HG03095 (cell line): ENCODE measurements around the gene OSBPL9.
"Not testable (repeated sequence)": the region's sequence is repeated elsewhere in the genome, so short reads cannot be mapped to it uniquely, and the experiment has no call there.

ENCODE experiments used
- ATAC-seq: cut with Tn5 transposase; IDR thresholded peaks from one replicate; pipeline ENCODE4 v1.9.1; 2021; ENCODE audit warnings: moderate library complexity; ENCODE audit not compliant: unreplicated experiment

The OSBPL9 gene

GRCh38 chr1:51605961-51606723 is 10.8 kb upstream of the OSBPL9 start:
- ATAC-seq: no peak

- no peak for ATAC-seq
These were observed 9.2 kb upstream of the OSBPL9 start for GRCh38 chr1:51607681-51608095.

GRCh38 chr1:51610104-51610503 is 6.8 kb upstream of the OSBPL9 start:
- ATAC-seq: not testable (repeated sequence)

- no peak for ATAC-seq
These were observed 6.3 kb upstream of the OSBPL9 start for GRCh38 chr1:51610637-51611036.

GRCh38 chr1:51612447-51612961 is 4.4 kb upstream of the OSBPL9 start:
- ATAC-seq: no peak

- no peak for ATAC-seq
These were observed 1.1 kb upstream of the OSBPL9 start for GRCh38 chr1:51615780-51616291.

GRCh38 chr1:51616490-51616889 is 402 bp upstream of the OSBPL9 start:
- ATAC-seq: no peak

- no peak for ATAC-seq
These were observed 1.8 kb downstream of the OSBPL9 start for GRCh38 chr1:51618715-51619114.

- ATAC-seq: no peak
These were observed 3.6 kb downstream of the OSBPL9 start for GRCh38 chr1:51620470-51620869.

- ATAC-seq: no peak
These were observed 4.3 kb downstream of the OSBPL9 start for GRCh38 chr1:51621161-51621560.

- ATAC-seq: no peak
These were observed 5.1 kb downstream of the OSBPL9 start for GRCh38 chr1:51621841-51622454.

GRCh38 chr1:51622455-51622913 is 5.6 kb downstream of the OSBPL9 start:
- no peak for ATAC-seq

- no peak for ATAC-seq
These were observed 6.1 kb downstream of the OSBPL9 start for GRCh38 chr1:51623025-51623424.

GRCh38 chr1:51623450-51623849 is 6.6 kb downstream of the OSBPL9 start:
- no peak for ATAC-seq

- ATAC-seq: no peak
These were observed 8.0 kb downstream of the OSBPL9 start for GRCh38 chr1:51624855-51625254.

- ATAC-seq: no peak
These were observed 10.8 kb downstream of the OSBPL9 start for GRCh38 chr1:51627672-51628071.

GRCh38 chr1:51628715-51629590 is 12.1 kb downstream of the OSBPL9 start:
- no peak for ATAC-seq

GRCh38 chr1:51629918-51630317 is 13.0 kb downstream of the OSBPL9 start:
- no peak for ATAC-seq

- ATAC-seq: no peak
These were observed 13.5 kb downstream of the OSBPL9 start for GRCh38 chr1:51630393-51630792.

- ATAC-seq: no peak
These were observed 14.0 kb downstream of the OSBPL9 start for GRCh38 chr1:51630922-51631321.

- no peak for ATAC-seq
These were observed 14.9 kb downstream of the OSBPL9 start for GRCh38 chr1:51631747-51632146.
